Tibial artery (tissue), 4 donors: ENCODE measurements around the gene SMIM38.
A peak's percentile ranks its signal among the peaks of the same experiment; 100 is the strongest.
"Not testable (repeated sequence)": the region's sequence is repeated elsewhere in the genome, so short reads cannot be mapped to it uniquely, and the experiment has no call there.

Experiments
- DNase-seq, 2 donors: peaks; one replicate each; pipeline ENCODE4 v3.0.0-alpha.2; 2019
- H3K27ac ChIP-seq, 2 donors: fragments of 200-600 bp; sonication (generic) in 1 of 2; 1 replicate in 1 of 2; 2 replicates in 1 of 2; pipeline ENCODE4 v1.5.1; 2018 to 2019; ENCODE audit warnings: mild to moderate bottlenecking in 1 of 2
- H3K27me3 ChIP-seq, 2 donors: fragments of 200-600 bp; sonication (generic) in 1 of 2; one replicate each; pipeline versions ENCODE4 v1.5.1 to v1.6.0; 2016 to 2019
- H3K36me3 ChIP-seq, 3 donors: fragments of 200-600 bp; sonication (generic) in 2 of 3; one replicate each; pipeline ENCODE4 v1.5.1; 2016 to 2019; ENCODE audit warnings: mild to moderate bottlenecking in 2 of 3
- H3K4me1 ChIP-seq, 4 donors: fragments of 200-600 bp; sonication (generic) in 2 of 4; 1 replicate in 3 of 4; 2 replicates in 1 of 4; pipeline ENCODE4 v1.5.1; 2016 to 2019
- H3K4me3 ChIP-seq, 2 donors: fragments of 200-600 bp; sonication (generic) in 1 of 2; 1 replicate in 1 of 2; 2 replicates in 1 of 2; pipeline ENCODE4 v1.5.1; 2018 to 2019; ENCODE audit warnings: mild to moderate bottlenecking in 2 of 2
- H3K9me3 ChIP-seq, 3 donors: fragments of 200-600 bp; sonication (generic) in 1 of 3; one replicate each; pipeline ENCODE4 v1.5.1; 2016 to 2019
- CTCF ChIP-seq, 2 experiments: fragments of 200-600 bp in 1 of 2; fragments of 450-650 bp in 1 of 2; IDR thresholded peaks; one replicate each; pipeline ENCODE4 v1.5.1; 2017 to 2019; ENCODE audit warnings: antibody characterized with exemption in 2 of 2, mild to moderate bottlenecking in 1 of 2, moderate library complexity in 1 of 2
- intact Hi-C: fragments of 100-400 bp; cut with DNase I; formaldehyde crosslinking; loops from one replicate; pipeline ENCODE4 v1.15.0; 2023; ENCODE audit warnings: low total_unique reads

Gene SMIM38

DNA sequence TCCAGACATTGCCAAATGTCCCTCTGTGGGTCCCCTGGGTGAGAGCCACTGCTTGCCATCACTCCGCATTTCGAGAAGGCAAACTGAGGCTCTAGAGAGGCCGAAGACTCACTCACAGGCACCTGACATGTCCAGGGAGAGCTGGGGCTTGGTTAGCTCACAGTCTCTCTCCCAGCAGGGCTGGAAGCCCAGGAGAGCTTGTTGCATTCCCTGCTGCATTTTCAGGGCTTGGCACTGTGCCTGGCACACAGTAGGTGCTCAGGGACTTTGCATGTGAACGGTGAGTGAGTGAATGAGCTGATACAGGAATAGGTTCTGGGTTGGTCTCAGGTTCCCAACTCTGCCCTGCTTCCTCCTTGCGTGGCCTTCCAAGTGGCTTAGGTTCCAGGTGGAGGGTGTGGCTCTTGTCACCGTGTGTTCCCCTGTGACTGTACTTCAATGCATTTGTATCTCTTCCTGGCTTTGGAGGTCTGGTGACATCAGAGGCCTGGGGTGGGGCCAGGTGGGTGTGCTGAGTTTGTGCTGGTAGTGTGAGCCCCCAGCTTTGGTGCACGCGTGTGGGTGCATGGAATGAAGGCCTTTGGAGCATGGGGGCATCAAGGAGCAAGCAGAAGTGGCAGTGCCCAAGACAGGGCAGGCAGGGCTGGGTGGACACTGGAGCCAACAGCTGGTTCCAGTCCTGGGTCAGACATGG lies 18.4 kb upstream of the SMIM38 start:
- intact Hi-C loops = no loop called here
- Histone ChIP-seq H3K4me3 (no peak overlapping the region), H3K9me3 (no peaks in the 10 kb centered on the region), H3K36me3 (peaks cover 10 to 27% (median 12%) of the 10 kb centered on the region in 3 donors), H3K27me3 (no peaks in the 10 kb centered on the region), H3K27ac (no peak overlapping the region), H3K4me1 (peaks cover 0 to under 1% (median 0%) of the 10 kb centered on the region in 4 donors)
- peak in 1 of 2 donors; percentile 46 for DNase-seq
- no peak for TF ChIP-seq CTCF (IDR thresholded peaks at IDR 0.05)

GRCh38 chr11:69138265-69138664 lies 17.5 kb upstream of the SMIM38 start:
- peaks cover 10 to 31% (median 12%) of the 10 kb centered on the region in 3 donors for H3K36me3 ChIP-seq
- peak in 1 of 2 donors; percentile 28 for DNase-seq
- H3K4me3 ChIP-seq = no peak overlapping the region
- no peaks in the 10 kb centered on the region for H3K27me3 ChIP-seq
- no peak for TF ChIP-seq CTCF (IDR thresholded peaks at IDR 0.05)
- H3K4me1 ChIP-seq = no peaks in the 10 kb centered on the region
- no peak overlapping the region for H3K27ac ChIP-seq
- no peaks in the 10 kb centered on the region for H3K9me3 ChIP-seq
- intact Hi-C loops = no loop called here

DNA sequence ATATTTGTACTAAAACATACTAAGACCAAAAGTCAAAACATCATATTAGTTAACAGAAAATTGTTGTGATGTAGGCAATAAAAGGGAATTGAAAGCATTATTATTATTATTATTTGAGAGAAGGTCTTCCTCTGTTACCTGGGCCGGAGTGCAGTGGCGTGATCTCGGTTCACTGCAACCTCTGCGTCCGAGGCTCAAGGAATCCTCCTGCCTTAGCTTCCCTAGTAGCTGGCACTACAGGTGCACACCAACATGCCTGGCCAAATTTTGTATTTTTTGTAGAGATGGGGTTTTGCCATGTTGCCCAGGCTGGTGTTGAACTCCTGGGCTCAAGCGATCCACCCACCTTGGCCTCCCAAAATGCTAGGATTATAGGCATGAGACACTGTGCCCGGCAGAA lies 15.6 kb upstream of the SMIM38 start:
- intact Hi-C loops = not testable (repeated sequence)

GRCh38 chr11:69140635-69141034 lies 15.1 kb upstream of the SMIM38 start:
- intact Hi-C loops = no loop called here
- no peak for TF ChIP-seq CTCF (IDR thresholded peaks at IDR 0.05)
- no peak overlapping the region for H3K27ac ChIP-seq
- no peak overlapping the region for H3K4me3 ChIP-seq
- H3K9me3 ChIP-seq = peaks cover 0 to 6% (median 2%) of the 10 kb centered on the region in 3 donors
- DNase-seq = no peak
- H3K36me3 ChIP-seq = peaks cover 15 to 45% (median 19%) of the 10 kb centered on the region in 3 donors
- no peaks in the 10 kb centered on the region for H3K27me3 ChIP-seq
- no peaks in the 10 kb centered on the region for H3K4me1 ChIP-seq

More for the DNA sequence above, 15.6 kb upstream of the SMIM38 start:
- not testable (repeated sequence) for H3K27ac ChIP-seq, H3K9me3 ChIP-seq, H3K27me3 ChIP-seq, H3K4me3 ChIP-seq, H3K4me1 ChIP-seq
- peak in 1 of 2 donors; percentile 12 for DNase-seq
- H3K36me3 ChIP-seq = peaks cover 13 to 40% (median 14%) of the 10 kb centered on the region in 3 donors

- peak in 1 of 2 donors; percentile 9 for DNase-seq
- Histone ChIP-seq H3K27ac (no peak overlapping the region), H3K9me3 (peaks cover 0 to 13% (median 12%) of the 10 kb centered on the region in 3 donors), H3K4me1 (no peaks in the 10 kb centered on the region), H3K4me3 (no peak overlapping the region), H3K27me3 (no peaks in the 10 kb centered on the region), H3K36me3 (peaks cover 11 to 53% (median 21%) of the 10 kb centered on the region in 3 donors)
- intact Hi-C loops = no loop called here
- TF ChIP-seq CTCF (IDR thresholded peaks at IDR 0.05) = no peak
Measured at GRCh38 chr11:69141742-69142141, 14.0 kb upstream of the SMIM38 start.

- Histone ChIP-seq H3K4me1 (no peaks in the 10 kb centered on the region), H3K9me3 (peaks cover 0 to 19% (median 12%) of the 10 kb centered on the region in 3 donors), H3K36me3 (peaks cover 9 to 46% (median 25%) of the 10 kb centered on the region in 3 donors), H3K4me3 (no peak overlapping the region), H3K27ac (no peak overlapping the region), H3K27me3 (no peaks in the 10 kb centered on the region)
- no peak for TF ChIP-seq CTCF (IDR thresholded peaks at IDR 0.05)
- intact Hi-C loops = no loop called here
- peak in 1 of 2 donors; percentile 13 for DNase-seq
Measured at GRCh38 chr11:69142895-69143294, 12.8 kb upstream of the SMIM38 start.
